Measurements from ENCODE around the gene GNAO1.

GNAO1 gene

GRCh38 chr16:56241596-56241995 lies 50.3 kb downstream of the GNAO1 start:
- no peak for TF ChIP-seq CTCF (IDR thresholded peaks at IDR 0.05; ENCODE audit: insufficient read depth, low read length, poor library complexity, severe bottlenecking)
- no peaks in the 10 kb centered on the region for H3K36me3 ChIP-seq (ENCODE audit: control insufficient read depth, insufficient read depth, low read length)
- peaks cover 1% of the 10 kb centered on the region for H3K27me3 ChIP-seq (replicated peaks; ENCODE audit: control insufficient read depth, insufficient read depth, low read length)
- no peak overlapping the region for H3K4me3 ChIP-seq (replicated peaks; ENCODE audit: low read depth, low read length)
- DNase-seq (ENCODE audit: extremely low read depth, insufficient read length), result no peak

GRCh38 chr16:56242740-56243139 lies 51.5 kb downstream of the GNAO1 start:
- H3K27me3 ChIP-seq (replicated peaks; ENCODE audit: control insufficient read depth, insufficient read depth, low read length), result peaks cover 1% of the 10 kb centered on the region; the same call in 1 of the 2 replicates
- H3K4me3 ChIP-seq (replicated peaks; ENCODE audit: low read depth, low read length), result no peak overlapping the region
- H3K36me3 ChIP-seq (ENCODE audit: control insufficient read depth, insufficient read depth, low read length), result no peaks in the 10 kb centered on the region
- no peak for DNase-seq (ENCODE audit: extremely low read depth, insufficient read length)
- no peak for TF ChIP-seq CTCF (IDR thresholded peaks at IDR 0.05; ENCODE audit: insufficient read depth, low read length, poor library complexity, severe bottlenecking)

- TF ChIP-seq CTCF (IDR thresholded peaks at IDR 0.05; ENCODE audit: insufficient read depth, low read length, poor library complexity, severe bottlenecking), result no peak
- H3K4me3 ChIP-seq (replicated peaks; ENCODE audit: low read depth, low read length), result no peak overlapping the region
- H3K27me3 ChIP-seq (replicated peaks; ENCODE audit: control insufficient read depth, insufficient read depth, low read length), result peaks cover 1% of the 10 kb centered on the region
- H3K36me3 ChIP-seq (ENCODE audit: control insufficient read depth, insufficient read depth, low read length), result no peaks in the 10 kb centered on the region
- no peak for DNase-seq (ENCODE audit: extremely low read depth, insufficient read length)
Measured at GRCh38 chr16:56244612-56245011, 53.3 kb downstream of the GNAO1 start.

- H3K27me3 ChIP-seq (replicated peaks; ENCODE audit: control insufficient read depth, insufficient read depth, low read length), result no peaks in the 10 kb centered on the region; the same call in none of the 2 replicates
- no peaks in the 10 kb centered on the region for H3K36me3 ChIP-seq (ENCODE audit: control insufficient read depth, insufficient read depth, low read length)
- TF ChIP-seq CTCF (IDR thresholded peaks at IDR 0.05; ENCODE audit: insufficient read depth, low read length, poor library complexity, severe bottlenecking), result no peak
- DNase-seq (ENCODE audit: extremely low read depth, insufficient read length), result no peak
- H3K4me3 ChIP-seq (replicated peaks; ENCODE audit: low read depth, low read length), result no peak overlapping the region
Measured at GRCh38 chr16:56245197-56245596, 53.9 kb downstream of the GNAO1 start.

GRCh38 chr16:56246051-56246817 lies 54.9 kb downstream of the GNAO1 start:
- no peaks in the 10 kb centered on the region for H3K36me3 ChIP-seq (ENCODE audit: control insufficient read depth, insufficient read depth, low read length)
- H3K27me3 ChIP-seq (replicated peaks; ENCODE audit: control insufficient read depth, insufficient read depth, low read length), result no peaks in the 10 kb centered on the region; the same call in 1 of the 2 replicates
- no peak for TF ChIP-seq CTCF (IDR thresholded peaks at IDR 0.05; ENCODE audit: insufficient read depth, low read length, poor library complexity, severe bottlenecking)
- DNase-seq (ENCODE audit: extremely low read depth, insufficient read length), result no peak
- no peak overlapping the region for H3K4me3 ChIP-seq (replicated peaks; ENCODE audit: low read depth, low read length)

Measured in GM06990 (cell line).